ENCODE results near the gene FNDC3B.

The FNDC3B gene

DNA sequence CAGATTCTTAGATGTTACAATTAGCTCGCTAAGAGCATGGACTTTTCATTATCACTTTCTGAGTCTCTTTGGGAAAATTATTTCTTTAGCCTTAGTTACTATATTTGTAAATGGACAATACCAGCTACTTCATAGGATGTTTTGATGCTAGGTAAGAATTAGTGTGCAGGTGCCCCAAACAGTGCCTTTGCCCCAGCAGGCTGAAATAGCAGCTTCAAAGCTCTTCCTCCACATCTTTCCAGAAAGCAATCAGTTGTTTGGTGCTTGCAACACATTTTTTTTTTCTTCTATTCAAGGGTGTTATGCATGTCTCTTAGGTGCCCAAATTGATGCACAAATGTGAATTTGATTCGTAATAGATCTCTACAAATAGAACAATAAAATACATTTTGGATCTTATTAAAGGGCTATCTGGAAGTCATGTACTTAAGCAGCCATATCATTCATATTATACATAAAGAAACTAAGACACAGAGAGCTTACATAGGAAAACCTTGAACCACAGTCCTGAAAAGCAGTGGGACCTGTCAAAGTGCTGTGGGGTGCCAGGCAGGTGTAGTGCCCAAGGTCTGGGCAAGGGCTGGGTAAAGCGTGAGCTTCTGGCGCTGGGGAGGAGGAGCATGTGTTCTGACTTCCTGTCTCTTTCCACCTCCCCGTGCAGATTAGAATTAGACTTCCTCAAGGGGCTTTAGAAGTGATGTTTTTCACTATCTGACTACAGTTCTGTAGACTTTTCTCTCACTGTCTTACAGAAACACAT is 62.9 kb downstream of the FNDC3B start:
- DNase-seq (ENCODE audit: low spot score) = no peak
- TF ChIP-seq, protein P1, sequence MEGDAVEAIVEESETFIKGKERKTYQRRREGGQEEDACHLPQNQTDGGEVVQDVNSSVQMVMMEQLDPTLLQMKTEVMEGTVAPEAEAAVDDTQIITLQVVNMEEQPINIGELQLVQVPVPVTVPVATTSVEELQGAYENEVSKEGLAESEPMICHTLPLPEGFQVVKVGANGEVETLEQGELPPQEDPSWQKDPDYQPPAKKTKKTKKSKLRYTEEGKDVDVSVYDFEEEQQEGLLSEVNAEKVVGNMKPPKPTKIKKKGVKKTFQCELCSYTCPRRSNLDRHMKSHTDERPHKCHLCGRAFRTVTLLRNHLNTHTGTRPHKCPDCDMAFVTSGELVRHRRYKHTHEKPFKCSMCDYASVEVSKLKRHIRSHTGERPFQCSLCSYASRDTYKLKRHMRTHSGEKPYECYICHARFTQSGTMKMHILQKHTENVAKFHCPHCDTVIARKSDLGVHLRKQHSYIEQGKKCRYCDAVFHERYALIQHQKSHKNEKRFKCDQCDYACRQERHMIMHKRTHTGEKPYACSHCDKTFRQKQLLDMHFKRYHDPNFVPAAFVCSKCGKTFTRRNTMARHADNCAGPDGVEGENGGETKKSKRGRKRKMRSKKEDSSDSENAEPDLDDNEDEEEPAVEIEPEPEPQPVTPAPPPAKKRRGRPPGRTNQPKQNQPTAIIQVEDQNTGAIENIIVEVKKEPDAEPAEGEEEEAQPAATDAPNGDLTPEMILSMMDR (IDR thresholded peaks at IDR 0.05; ENCODE audit: extremely low read depth, insufficient read depth, missing control alignments) = no peak
- in situ Hi-C loops (cut with MboI; ENCODE audit: low pct_unique_long_range_greater_than_20kb, low sequenced_read_pairs, unreplicated experiment) = no loop called here

DNA sequence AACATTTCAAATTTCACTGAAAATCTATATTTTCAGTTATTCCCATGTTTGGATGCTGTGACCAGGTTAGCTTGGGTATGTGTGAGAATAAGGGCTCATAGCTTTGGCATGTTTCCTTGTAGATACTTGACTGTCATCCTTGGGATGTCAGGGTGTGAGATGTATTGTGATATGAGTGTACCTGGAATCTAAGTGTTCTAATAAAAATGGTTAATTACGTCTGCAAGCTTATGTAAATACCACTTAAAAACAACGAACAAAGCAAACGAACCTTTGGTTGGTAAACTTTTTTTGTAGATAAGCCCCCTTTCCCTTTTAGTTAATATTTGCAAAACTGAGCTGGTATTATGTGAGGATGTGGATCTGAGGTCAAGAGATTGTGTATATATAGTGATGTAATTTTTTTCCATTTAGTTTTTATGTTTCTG is 63.5 kb downstream of the FNDC3B start:
- no peak for DNase-seq (ENCODE audit: low spot score)
- TF ChIP-seq, protein P1 (IDR thresholded peaks at IDR 0.05; ENCODE audit: extremely low read depth, insufficient read depth, missing control alignments) = no peak
- in situ Hi-C loops (cut with MboI; ENCODE audit: low pct_unique_long_range_greater_than_20kb, low sequenced_read_pairs, unreplicated experiment) = no loop called here

- TF ChIP-seq, protein P1 (IDR thresholded peaks at IDR 0.05; ENCODE audit: extremely low read depth, insufficient read depth, missing control alignments) = no peak
- no peak for DNase-seq (ENCODE audit: low spot score)
- in situ Hi-C loops (cut with MboI; ENCODE audit: low pct_unique_long_range_greater_than_20kb, low sequenced_read_pairs, unreplicated experiment) = no loop called here
These were observed 64.3 kb downstream of the FNDC3B start for GRCh38 chr3:172103724-172104123.

- no peak for DNase-seq (ENCODE audit: low spot score)
- TF ChIP-seq, protein P1 (IDR thresholded peaks at IDR 0.05; ENCODE audit: extremely low read depth, insufficient read depth, missing control alignments) = no peak
- in situ Hi-C loops (cut with MboI; ENCODE audit: low pct_unique_long_range_greater_than_20kb, low sequenced_read_pairs, unreplicated experiment) = no loop called here
These were observed 65.2 kb downstream of the FNDC3B start for GRCh38 chr3:172104471-172105072.

- in situ Hi-C loops (cut with MboI; ENCODE audit: low pct_unique_long_range_greater_than_20kb, low sequenced_read_pairs, unreplicated experiment) = no loop called here
- TF ChIP-seq, protein P1 (IDR thresholded peaks at IDR 0.05; ENCODE audit: extremely low read depth, insufficient read depth, missing control alignments) = no peak
- no peak for DNase-seq (ENCODE audit: low spot score)
These were observed 66.9 kb downstream of the FNDC3B start for GRCh38 chr3:172106037-172106954.

- TF ChIP-seq, protein P1 (IDR thresholded peaks at IDR 0.05; ENCODE audit: extremely low read depth, insufficient read depth, missing control alignments) = no peak
- DNase-seq (ENCODE audit: low spot score) = peak; percentile 48
- in situ Hi-C loops (cut with MboI; ENCODE audit: low pct_unique_long_range_greater_than_20kb, low sequenced_read_pairs, unreplicated experiment) = no loop called here
These were observed 67.6 kb downstream of the FNDC3B start for GRCh38 chr3:172106989-172107388.

Measured in GM13977 (cell line).